Activated naive CD8-positive, alpha-beta T cell treated with anti-CD3 and anti-CD28 coated beads, Interleukin-2, amount 10 ng/mL, durations not matched to agents 7 days and 5 days (primary cell): Measurements from ENCODE around the gene TGFBI. TPM values are rescaled to one million over a fixed set of nuclear protein-coding genes. Genes with fewer than 3 reads are reported as not detected.
"Not testable (repeated sequence)": the region's sequence is repeated elsewhere in the genome, so short reads cannot be mapped to it uniquely, and the experiment has no call there.

ENCODE experiments used
- ATAC-seq: fragments of 150-1000 bp; cut with Tn5 transposase; one replicate; pipeline ENCODE4 v1.10.0; 2021; ENCODE audit warnings: low read depth, moderate library complexity
- POLR2A ChIA-PET: fragments of 350-600 bp; sonication (Branson Sonifier 250); formaldehyde crosslinking; loops from one replicate; lab custom pipeline; 2021; ENCODE audit warnings: antibody characterized with exemption; lab: Charles Lee
- DNase-seq: peaks from one replicate; pipeline ENCODE4 v3.0.0; 2021
- H3K27ac Mint-ChIP-seq: one replicate; pipeline ENCODE4 v1.8.0; 2022; ENCODE audit warnings: mild to moderate bottlenecking, mixed read lengths
- H3K27me3 Mint-ChIP-seq: one replicate; pipeline ENCODE4 v1.8.0; 2022; ENCODE audit warnings: mild to moderate bottlenecking, moderate library complexity, mixed read lengths
- H3K36me3 Mint-ChIP-seq: one replicate; pipeline ENCODE4 v1.8.0; 2021; ENCODE audit warnings: mild to moderate bottlenecking, mixed read lengths
- H3K4me1 Mint-ChIP-seq: one replicate; pipeline ENCODE4 v1.8.0; 2021; ENCODE audit warnings: mixed read lengths
- H3K4me3 Mint-ChIP-seq: one replicate; pipeline ENCODE4 v1.8.0; 2022; ENCODE audit warnings: mild to moderate bottlenecking, moderate library complexity, mixed read lengths
- H3K9me3 Mint-ChIP-seq: one replicate; pipeline ENCODE4 v1.8.0; 2021; ENCODE audit warnings: mixed read lengths
- total RNA-seq, 2 experiments: library from RNA; stranded (reverse); gene quantifications; one replicate each; pipeline ENCODE4 v1.2.3, GENCODE V29; 2021

The TGFBI gene
- total RNA-seq, 2 experiments from 2014 or later, result 9.3 to 14.6 TPM

DNA sequence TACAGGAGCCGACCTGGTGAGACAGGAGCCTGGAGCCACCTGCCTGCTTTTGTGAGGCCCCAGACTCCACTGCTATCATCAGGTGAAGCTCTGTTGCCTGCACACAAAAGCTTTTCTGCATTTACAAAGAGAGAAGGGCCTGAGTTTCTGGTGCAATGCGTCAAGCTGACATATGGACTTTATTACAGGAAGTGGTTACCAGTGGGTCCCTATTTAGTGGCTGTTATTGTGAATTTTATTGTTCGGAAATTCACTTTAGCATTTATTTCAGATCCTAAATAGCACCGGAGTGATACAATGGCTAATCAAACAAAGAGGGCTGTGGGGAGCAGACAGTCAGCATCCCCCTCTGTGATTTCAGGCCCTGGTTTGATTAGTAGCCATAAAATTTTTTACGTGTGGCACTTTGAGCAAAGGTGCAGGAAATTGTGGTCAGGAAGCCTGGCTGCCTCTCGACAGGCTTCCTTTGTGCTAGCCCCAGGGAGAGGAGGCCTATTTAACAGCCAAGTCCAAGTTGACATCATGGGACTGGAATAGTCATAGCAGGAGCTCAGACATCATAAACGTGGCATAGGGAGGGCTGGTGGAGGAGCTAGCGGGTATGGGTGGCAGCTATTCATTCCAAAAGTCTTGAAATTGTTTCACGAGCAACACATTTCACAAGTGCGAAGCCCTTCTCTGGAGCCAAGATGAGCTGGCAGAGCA is 8.4 kb downstream of the TGFBI start:
- POLR2A ChIA-PET, result no interaction called here
- Mint-ChIP-seq H3K4me1 (peaks cover 22% of the 10 kb centered on the region), H3K9me3 (no peaks in the 10 kb centered on the region), H3K27me3 (no peaks in the 10 kb centered on the region), H3K36me3 (no peaks in the 10 kb centered on the region), H3K4me3 (peak overlapping the region; percentile 67), H3K27ac (peak overlapping the region; percentile 80)
- DNase-seq (peak; percentile 37), ATAC-seq (peak; percentile 82)

GRCh38 chr5:136038635-136039034 is 9.8 kb downstream of the TGFBI start:
- no peaks in the 10 kb centered on the region for H3K27me3 Mint-ChIP-seq
- H3K4me1 Mint-ChIP-seq, result peaks cover 26% of the 10 kb centered on the region
- no peak overlapping the region for H3K4me3 Mint-ChIP-seq
- no peaks in the 10 kb centered on the region for H3K36me3 Mint-ChIP-seq
- no peaks in the 10 kb centered on the region for H3K9me3 Mint-ChIP-seq
- POLR2A ChIA-PET, result no interaction called here
- DNase-seq, result no peak
- no peak for ATAC-seq
- no peak overlapping the region for H3K27ac Mint-ChIP-seq

DNA sequence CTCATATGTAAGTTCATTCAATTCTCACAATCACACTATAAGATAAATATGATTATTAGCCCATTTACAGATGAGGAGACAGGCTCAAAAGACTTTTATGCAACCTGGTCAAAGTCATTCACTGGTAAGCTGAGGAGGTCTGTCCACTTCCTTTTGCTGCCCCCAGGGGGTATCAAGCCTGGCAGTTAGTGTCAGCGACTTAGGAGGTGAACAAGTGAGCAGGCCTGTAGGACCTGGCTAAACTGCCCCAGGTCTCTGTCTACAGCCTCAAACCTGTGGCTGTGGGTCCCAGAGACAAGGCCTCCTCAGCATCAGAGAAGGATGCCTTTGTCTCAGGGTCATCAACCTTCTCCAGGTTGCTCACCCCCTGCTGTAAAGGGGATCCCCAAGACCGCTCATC is 10.4 kb downstream of the TGFBI start:
- no peak overlapping the region for H3K4me3 Mint-ChIP-seq
- peaks cover 26% of the 10 kb centered on the region for H3K4me1 Mint-ChIP-seq
- DNase-seq (no peak), ATAC-seq (no peak)
- H3K27ac Mint-ChIP-seq, result no peak overlapping the region
- no peaks in the 10 kb centered on the region for H3K36me3 Mint-ChIP-seq
- H3K9me3 Mint-ChIP-seq, result no peaks in the 10 kb centered on the region
- no peaks in the 10 kb centered on the region for H3K27me3 Mint-ChIP-seq
- POLR2A ChIA-PET, result no interaction called here

GRCh38 chr5:136040746-136041415 is 12.1 kb downstream of the TGFBI start:
- Mint-ChIP-seq H3K9me3 (no peaks in the 10 kb centered on the region), H3K4me1 (peaks cover 26% of the 10 kb centered on the region), H3K27me3 (no peaks in the 10 kb centered on the region), H3K27ac (no peak overlapping the region), H3K36me3 (no peaks in the 10 kb centered on the region), H3K4me3 (no peak overlapping the region)
- ATAC-seq, result no peak
- POLR2A ChIA-PET, result no interaction called here
- no peak for DNase-seq

GRCh38 chr5:136042156-136042555 is 13.4 kb downstream of the TGFBI start:
- ATAC-seq, result no peak
- Mint-ChIP-seq H3K36me3 (no peaks in the 10 kb centered on the region), H3K4me3 (no peak overlapping the region), H3K4me1 (peaks cover 14% of the 10 kb centered on the region), H3K27ac (no peak overlapping the region), H3K27me3 (no peaks in the 10 kb centered on the region), H3K9me3 (no peaks in the 10 kb centered on the region)
- no peak for DNase-seq
- POLR2A ChIA-PET, result no interaction called here

DNA sequence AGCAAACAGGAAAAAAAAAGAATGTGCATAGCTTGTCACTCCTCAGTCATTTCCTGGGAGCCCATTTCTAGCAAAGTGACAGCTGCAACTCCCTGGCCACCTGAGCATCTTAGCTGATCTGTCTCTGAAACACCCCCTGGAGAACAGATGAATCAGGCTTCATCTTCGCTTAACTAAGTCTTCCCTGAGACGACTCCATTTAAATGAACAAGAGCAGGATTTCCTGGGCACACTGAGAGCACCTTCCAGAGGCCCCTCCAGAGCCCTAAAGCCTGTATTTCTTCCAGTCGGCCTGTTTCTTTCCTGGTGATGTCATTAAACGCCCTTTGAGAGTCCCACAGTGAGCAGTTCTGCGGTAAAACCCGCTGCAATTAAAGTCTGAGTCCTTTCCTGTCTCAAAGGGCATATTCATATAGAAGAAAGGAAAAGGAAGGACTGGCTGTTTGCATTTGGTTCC is 13.9 kb downstream of the TGFBI start:
- POLR2A ChIA-PET, result no interaction called here
- DNase-seq, result no peak
- Mint-ChIP-seq H3K36me3 (no peaks in the 10 kb centered on the region), H3K4me3 (no peak overlapping the region), H3K4me1 (peaks cover 9% of the 10 kb centered on the region), H3K27ac (no peak overlapping the region), H3K9me3 (no peaks in the 10 kb centered on the region), H3K27me3 (no peaks in the 10 kb centered on the region)
- peak; percentile 45 for ATAC-seq

DNA sequence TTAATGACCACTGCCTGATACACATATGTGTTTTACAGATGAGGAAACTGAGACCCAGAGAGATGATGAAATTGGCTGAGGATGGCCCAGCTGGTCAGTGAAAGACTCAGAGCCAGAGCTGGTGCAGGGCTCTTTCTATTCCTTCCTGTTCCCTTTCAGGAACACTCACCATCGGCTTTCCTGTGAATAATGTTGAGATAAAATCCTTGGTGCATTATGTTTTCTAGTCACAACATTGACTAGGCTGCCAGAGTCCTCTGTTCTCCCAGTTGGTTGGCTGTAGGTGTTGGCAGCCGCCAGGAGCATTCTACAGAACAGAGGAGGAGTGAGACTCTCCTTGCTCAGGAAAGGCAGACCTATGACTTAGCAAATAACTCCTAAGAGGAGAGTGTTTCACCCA is 14.8 kb downstream of the TGFBI start:
- H3K4me3 Mint-ChIP-seq, result no peak overlapping the region
- ATAC-seq (no peak), DNase-seq (no peak)
- no peak overlapping the region for H3K27ac Mint-ChIP-seq
- POLR2A ChIA-PET, result no interaction called here
- H3K9me3 Mint-ChIP-seq, result no peaks in the 10 kb centered on the region
- no peaks in the 10 kb centered on the region for H3K36me3 Mint-ChIP-seq
- peaks cover 8% of the 10 kb centered on the region for H3K4me1 Mint-ChIP-seq
- H3K27me3 Mint-ChIP-seq, result no peaks in the 10 kb centered on the region

- Mint-ChIP-seq H3K27me3 (peaks cover 3% of the 10 kb centered on the region), H3K4me1 (peaks cover 8% of the 10 kb centered on the region), H3K27ac (no peak overlapping the region), H3K4me3 (no peak overlapping the region), H3K9me3 (no peaks in the 10 kb centered on the region), H3K36me3 (no peaks in the 10 kb centered on the region)
- POLR2A ChIA-PET, result interaction anchor here (0.5 kb wide), 1 partner anchor 18 kb away, joined by 3 read pairs; no protein-coding TSS in a partner anchor
- ATAC-seq, result no peak
- DNase-seq, result no peak
Observed at GRCh38 chr5:136043968-136044610, 15.3 kb downstream of the TGFBI start.

DNA sequence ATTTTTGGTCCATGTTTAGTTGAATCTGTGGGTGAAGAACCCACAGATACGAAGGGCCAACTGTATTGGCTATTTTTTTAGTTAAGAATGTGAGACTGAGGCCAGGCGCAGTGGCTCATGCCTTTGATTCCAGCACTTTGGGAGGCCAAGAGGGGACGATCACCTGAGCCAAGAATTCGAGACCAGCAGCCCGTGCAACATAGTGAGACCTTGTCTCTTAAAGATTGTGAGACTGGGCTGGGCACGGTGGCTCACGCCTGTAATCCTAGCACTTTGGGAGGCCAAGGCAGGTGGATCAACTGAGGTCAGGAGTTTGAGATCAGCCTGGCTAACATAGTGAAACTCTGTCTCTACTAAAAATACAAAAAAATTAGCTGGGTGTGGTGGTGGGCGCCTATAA is 16.2 kb downstream of the TGFBI start:
- ATAC-seq, H3K4me3 Mint-ChIP-seq, POLR2A ChIA-PET, H3K4me1 Mint-ChIP-seq, DNase-seq, H3K36me3 Mint-ChIP-seq, H3K9me3 Mint-ChIP-seq, H3K27ac Mint-ChIP-seq, H3K27me3 Mint-ChIP-seq: not testable (repeated sequence)

- no peaks in the 10 kb centered on the region for H3K9me3 Mint-ChIP-seq
- DNase-seq (no peak), ATAC-seq (no peak)
- H3K27me3 Mint-ChIP-seq, result peaks cover 3% of the 10 kb centered on the region
- H3K27ac Mint-ChIP-seq, result no peak overlapping the region
- POLR2A ChIA-PET, result no interaction called here
- H3K4me3 Mint-ChIP-seq, result no peak overlapping the region
- H3K36me3 Mint-ChIP-seq, result no peaks in the 10 kb centered on the region
- peaks cover 8% of the 10 kb centered on the region for H3K4me1 Mint-ChIP-seq
Observed at GRCh38 chr5:136046246-136046645, 17.5 kb downstream of the TGFBI start.

DNA sequence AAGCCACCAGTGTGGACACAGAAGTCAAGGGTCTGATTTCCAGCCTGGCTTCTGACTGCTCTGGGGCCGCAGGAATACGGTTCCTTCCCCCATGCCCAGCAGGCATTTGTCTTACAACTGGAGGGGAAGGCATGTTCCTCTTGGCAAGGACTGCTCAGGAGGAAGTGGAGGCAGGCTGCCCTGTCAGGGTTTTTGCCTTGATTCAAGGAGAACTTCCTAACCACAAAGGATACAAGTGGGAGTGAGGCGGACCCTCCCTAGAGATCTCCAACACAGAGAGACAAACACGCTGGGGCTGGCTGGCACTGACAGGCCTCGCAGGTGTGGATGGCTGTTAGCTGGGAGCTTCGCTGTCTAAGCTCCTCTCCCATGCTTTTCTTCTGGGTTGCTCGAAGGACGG is 19.1 kb downstream of the TGFBI start:
- POLR2A ChIA-PET, result no interaction called here
- H3K36me3 Mint-ChIP-seq, result no peaks in the 10 kb centered on the region
- no peaks in the 10 kb centered on the region for H3K9me3 Mint-ChIP-seq
- H3K4me1 Mint-ChIP-seq, result peaks cover under 1% of the 10 kb centered on the region
- DNase-seq, result no peak
- ATAC-seq, result no peak
- H3K4me3 Mint-ChIP-seq, result no peak overlapping the region
- H3K27ac Mint-ChIP-seq, result no peak overlapping the region
- H3K27me3 Mint-ChIP-seq, result peaks cover 3% of the 10 kb centered on the region

DNA sequence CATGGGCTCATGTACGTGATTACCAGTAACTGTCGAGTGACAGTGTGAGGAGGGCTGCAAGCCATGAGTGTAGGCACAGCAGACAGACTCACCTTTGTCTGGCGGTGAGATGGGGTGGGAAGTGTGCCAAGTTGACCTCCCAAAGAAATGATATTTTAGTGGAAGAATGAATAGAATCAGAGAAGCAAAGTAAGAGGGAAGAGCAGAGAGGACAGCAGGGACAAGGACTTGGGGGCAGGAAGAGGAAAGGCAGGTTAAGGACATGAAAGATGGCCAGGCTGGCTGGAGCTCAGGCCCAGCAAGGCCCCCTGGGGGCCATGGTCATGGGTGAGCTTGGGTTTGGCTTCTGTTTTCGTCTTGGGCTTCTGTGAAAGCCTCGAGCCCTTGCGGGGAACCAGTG is 20.2 kb downstream of the TGFBI start:
- POLR2A ChIA-PET, result no interaction called here
- Mint-ChIP-seq H3K36me3 (no peaks in the 10 kb centered on the region), H3K27ac (no peak overlapping the region), H3K27me3 (peaks cover 3% of the 10 kb centered on the region), H3K4me1 (no peaks in the 10 kb centered on the region), H3K4me3 (no peak overlapping the region), H3K9me3 (no peaks in the 10 kb centered on the region)
- no peak for DNase-seq
- no peak for ATAC-seq

DNA sequence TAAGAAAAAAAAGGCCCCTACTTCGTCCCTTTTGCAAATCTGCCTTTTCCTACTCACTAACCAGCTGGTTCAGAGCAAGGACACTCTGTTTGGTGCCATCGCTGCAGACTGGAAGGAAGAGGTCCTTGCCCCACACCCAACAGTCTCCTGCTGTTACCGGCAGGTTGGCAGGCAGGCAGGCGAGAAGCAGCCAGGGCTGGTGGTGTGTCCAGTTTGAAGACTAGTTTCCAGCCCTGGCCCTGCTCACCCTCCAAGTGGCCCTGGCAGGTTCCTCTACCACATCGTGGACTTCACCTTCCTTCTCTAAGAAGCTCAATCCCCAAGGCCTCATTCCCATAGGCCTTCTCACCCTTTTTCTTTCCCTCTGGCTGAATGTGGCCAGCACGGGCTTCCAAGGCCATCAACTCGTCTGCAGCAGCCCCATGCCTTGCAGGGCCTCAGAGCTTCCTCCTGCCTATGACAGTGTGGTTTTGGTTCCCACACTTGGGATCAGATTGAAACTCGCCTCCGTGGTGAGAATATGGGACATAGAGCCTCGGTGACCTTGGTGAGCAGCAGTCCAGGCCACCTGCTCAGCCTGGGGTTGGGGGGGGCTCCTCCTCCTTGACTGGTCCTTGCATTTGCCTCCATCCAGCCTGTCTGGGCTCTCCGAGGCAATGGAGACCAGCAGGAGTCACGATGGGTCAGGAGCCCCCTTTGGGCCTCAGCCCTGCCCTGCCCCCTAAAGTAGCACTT is 22.9 kb downstream of the TGFBI start:
- no peak overlapping the region for H3K27ac Mint-ChIP-seq
- H3K4me1 Mint-ChIP-seq, result no peaks in the 10 kb centered on the region
- H3K9me3 Mint-ChIP-seq, result no peaks in the 10 kb centered on the region
- DNase-seq (no peak), ATAC-seq (no peak)
- POLR2A ChIA-PET, result no interaction called here
- peaks cover 8% of the 10 kb centered on the region for H3K27me3 Mint-ChIP-seq
- H3K36me3 Mint-ChIP-seq, result no peaks in the 10 kb centered on the region
- no peak overlapping the region for H3K4me3 Mint-ChIP-seq
